ENCODE results near the gene MEN1. TPM values are rescaled to one million over a fixed set of nuclear protein-coding genes. Genes with fewer than 3 reads are reported as not detected.
"Not testable (repeated sequence)": the region's sequence is repeated elsewhere in the genome, so short reads cannot be mapped to it uniquely, and the experiment has no call there.

Gene MEN1
- total RNA-seq, 2 experiments from 2014 or later: 35.8 to 37.0 TPM

- H3K27ac Mint-ChIP-seq: no peak overlapping the region
- H3K27me3 Mint-ChIP-seq: no peaks in the 10 kb centered on the region
- peaks cover 68% of the 10 kb centered on the region for H3K4me1 Mint-ChIP-seq
- peaks cover 20% of the 10 kb centered on the region for H3K36me3 Mint-ChIP-seq
- H3K9me3 Mint-ChIP-seq: no peaks in the 10 kb centered on the region
- H3K4me3 Mint-ChIP-seq: no peak overlapping the region
- no peak for DNase-seq
Measured at GRCh38 chr11:64849598-64850356, 39.4 kb upstream of the MEN1 start.

- H3K27me3 Mint-ChIP-seq: no peaks in the 10 kb centered on the region
- H3K36me3 Mint-ChIP-seq: peaks cover 13% of the 10 kb centered on the region
- DNase-seq: no peak
- no peaks in the 10 kb centered on the region for H3K9me3 Mint-ChIP-seq
- peaks cover 62% of the 10 kb centered on the region for H3K4me1 Mint-ChIP-seq
- H3K4me3 Mint-ChIP-seq: no peak overlapping the region
- no peak overlapping the region for H3K27ac Mint-ChIP-seq
Measured at GRCh38 chr11:64848826-64849597, 38.7 kb upstream of the MEN1 start.

GRCh38 chr11:64848214-64848825 lies 38.0 kb upstream of the MEN1 start:
- DNase-seq: no peak
- Mint-ChIP-seq H3K27ac (no peak overlapping the region), H3K9me3 (no peaks in the 10 kb centered on the region), H3K4me1 (peaks cover 61% of the 10 kb centered on the region), H3K36me3 (peaks cover 7% of the 10 kb centered on the region), H3K27me3 (no peaks in the 10 kb centered on the region), H3K4me3 (no peak overlapping the region)

- Mint-ChIP-seq H3K4me3 (no peak overlapping the region), H3K27ac (peak overlapping the region; percentile 31), H3K9me3 (no peaks in the 10 kb centered on the region), H3K4me1 (peaks cover 49% of the 10 kb centered on the region), H3K36me3 (no peaks in the 10 kb centered on the region), H3K27me3 (no peaks in the 10 kb centered on the region)
- peak; percentile 90 for DNase-seq
Measured at GRCh38 chr11:64846998-64847666, 36.8 kb upstream of the MEN1 start.

- not testable (repeated sequence) for H3K27me3 Mint-ChIP-seq, H3K9me3 Mint-ChIP-seq, H3K36me3 Mint-ChIP-seq, H3K4me3 Mint-ChIP-seq, DNase-seq, H3K27ac Mint-ChIP-seq
- H3K4me1 Mint-ChIP-seq: peaks cover 35% of the 10 kb centered on the region
Measured at GRCh38 chr11:64845776-64846129, 35.4 kb upstream of the MEN1 start.

GRCh38 chr11:64845129-64845775 lies 34.9 kb upstream of the MEN1 start:
- Mint-ChIP-seq H3K4me1 (peaks cover 33% of the 10 kb centered on the region), H3K36me3 (no peaks in the 10 kb centered on the region), H3K27ac (peak overlapping the region; percentile 62)

GRCh38 chr11:64844330-64845128 lies 34.2 kb upstream of the MEN1 start, which contains the start of gene CDC42BPG:
Gene CDC42BPG (minus strand): TSS chr11:64844653. CDS start chr11:64844569, 84 bp downstream.
- peak within 1 kb of the TSS; percentile 62 for H3K27ac Mint-ChIP-seq
- peak; percentile 79 for DNase-seq
- peaks cover 28% of the 10 kb centered on the region for H3K4me1 Mint-ChIP-seq
- peak within 1 kb of the TSS; percentile 67 for H3K4me3 Mint-ChIP-seq
- H3K36me3 Mint-ChIP-seq: no peaks in the 10 kb centered on the region
- no peaks in the 10 kb centered on the region for H3K9me3 Mint-ChIP-seq
- no peaks in the 10 kb centered on the region for H3K27me3 Mint-ChIP-seq

More at GRCh38 chr11:64845129-64845775, 34.9 kb upstream of the MEN1 start:
- no peaks in the 10 kb centered on the region for H3K9me3 Mint-ChIP-seq
- H3K27me3 Mint-ChIP-seq: no peaks in the 10 kb centered on the region
- DNase-seq: no peak
- H3K4me3 Mint-ChIP-seq: peak overlapping the region; percentile 54

- H3K9me3 Mint-ChIP-seq: no peaks in the 10 kb centered on the region
- H3K4me3 Mint-ChIP-seq: peak overlapping the region; percentile 67
- peaks cover 21% of the 10 kb centered on the region for H3K4me1 Mint-ChIP-seq
- H3K27me3 Mint-ChIP-seq: no peaks in the 10 kb centered on the region
- no peaks in the 10 kb centered on the region for H3K36me3 Mint-ChIP-seq
- no peak overlapping the region for H3K27ac Mint-ChIP-seq
- DNase-seq: no peak
Measured at GRCh38 chr11:64843686-64844329, 33.5 kb upstream of the MEN1 start.

GRCh38 chr11:64842851-64843685 lies 32.7 kb upstream of the MEN1 start:
- no peak for DNase-seq
- H3K4me1 Mint-ChIP-seq: peaks cover 15% of the 10 kb centered on the region
- H3K9me3 Mint-ChIP-seq: no peaks in the 10 kb centered on the region
- H3K27me3 Mint-ChIP-seq: no peaks in the 10 kb centered on the region
- H3K36me3 Mint-ChIP-seq: no peaks in the 10 kb centered on the region
- H3K4me3 Mint-ChIP-seq: peak overlapping the region; percentile 54
- H3K27ac Mint-ChIP-seq: no peak overlapping the region

- Mint-ChIP-seq H3K4me3 (no peak overlapping the region), H3K27me3 (no peaks in the 10 kb centered on the region), H3K4me1 (peaks cover 13% of the 10 kb centered on the region), H3K27ac (no peak overlapping the region), H3K9me3 (no peaks in the 10 kb centered on the region), H3K36me3 (no peaks in the 10 kb centered on the region)
- DNase-seq: no peak
Measured at GRCh38 chr11:64842366-64842759, 32.0 kb upstream of the MEN1 start.

- H3K9me3 Mint-ChIP-seq: no peaks in the 10 kb centered on the region
- DNase-seq: no peak
- no peaks in the 10 kb centered on the region for H3K27me3 Mint-ChIP-seq
- no peak overlapping the region for H3K4me3 Mint-ChIP-seq
- no peak overlapping the region for H3K27ac Mint-ChIP-seq
- no peaks in the 10 kb centered on the region for H3K36me3 Mint-ChIP-seq
- peaks cover 13% of the 10 kb centered on the region for H3K4me1 Mint-ChIP-seq
Measured at GRCh38 chr11:64841592-64842365, 31.4 kb upstream of the MEN1 start.

All from activated naive CD8-positive, alpha-beta T cell treated with anti-CD3 and anti-CD28 coated beads for 36 hours (primary cell).